ENCODE measurements around the gene KIF11.
"Not testable (repeated sequence)": the region's sequence is repeated elsewhere in the genome, so short reads cannot be mapped to it uniquely, and the experiment has no call there.

Gene KIF11

DNA sequence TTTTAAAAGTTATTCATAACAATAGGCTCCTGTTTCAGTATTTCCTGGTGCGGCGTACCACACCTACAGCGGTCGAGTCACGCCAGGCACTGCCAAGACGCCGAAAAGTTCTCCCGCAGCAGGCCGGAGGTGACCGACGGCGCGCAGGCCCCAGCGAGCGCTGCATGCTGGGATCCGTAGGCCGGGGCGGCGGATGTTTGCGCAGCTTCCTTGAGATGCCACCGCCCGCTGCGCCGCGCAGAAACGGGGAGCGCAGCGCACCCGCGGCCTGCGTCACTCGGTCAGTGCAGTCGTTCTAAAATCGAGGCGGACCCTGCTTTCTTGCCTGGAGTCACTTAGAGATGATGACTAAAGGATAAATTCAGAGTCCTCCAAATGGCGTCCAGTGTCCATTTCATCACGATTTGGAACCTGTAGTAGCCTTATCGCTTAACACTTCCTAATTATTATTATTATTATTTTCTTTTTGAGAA lies 1.3 kb upstream of the KIF11 start:
- peak; percentile 75 for DNase-seq

DNA sequence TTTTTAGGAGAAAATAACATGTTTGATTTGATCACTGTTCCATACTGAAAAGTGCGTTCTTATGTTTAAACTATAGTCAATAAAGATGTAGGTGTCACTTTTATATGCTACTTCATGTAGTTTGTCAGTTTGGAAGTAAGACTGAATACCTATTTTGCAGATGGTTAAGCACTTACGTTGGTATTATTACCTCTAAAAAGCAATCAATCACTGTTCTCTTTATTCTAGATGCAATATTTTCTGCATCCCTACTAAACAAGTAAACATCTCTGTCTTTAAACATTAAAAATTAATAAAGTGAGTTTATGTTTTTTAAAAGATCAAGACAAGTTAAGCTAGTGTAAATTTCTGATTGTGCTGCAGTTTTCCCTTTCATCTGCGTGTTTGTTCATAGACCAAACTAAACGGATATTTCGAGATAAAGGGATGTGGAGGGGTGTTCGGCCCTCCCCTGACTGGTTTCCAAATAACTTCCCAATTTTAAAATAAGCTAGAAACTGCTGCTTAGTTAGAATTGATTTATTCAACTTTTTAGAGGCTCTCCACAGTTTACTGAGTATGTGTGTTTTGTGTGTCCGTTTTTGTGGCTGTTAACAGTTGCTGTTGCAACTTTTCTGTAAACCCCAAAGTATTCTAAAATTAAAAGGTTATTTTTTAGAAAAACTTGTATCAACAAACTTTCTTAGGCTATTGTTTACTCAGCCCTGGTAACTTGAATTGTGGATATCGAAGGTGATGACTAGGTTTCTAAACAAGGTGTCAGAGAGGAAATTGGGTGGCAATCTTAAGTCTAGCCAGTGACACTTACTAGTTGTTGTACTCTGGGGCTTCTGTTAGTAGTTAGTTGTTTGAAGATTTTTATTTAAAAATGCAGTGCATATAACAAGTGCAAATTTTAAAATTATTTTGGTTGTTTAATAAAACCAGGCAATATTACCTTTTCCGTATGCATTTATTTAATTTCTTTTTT lies 974 bp downstream of the KIF11 start:
- no peak for DNase-seq

DNA sequence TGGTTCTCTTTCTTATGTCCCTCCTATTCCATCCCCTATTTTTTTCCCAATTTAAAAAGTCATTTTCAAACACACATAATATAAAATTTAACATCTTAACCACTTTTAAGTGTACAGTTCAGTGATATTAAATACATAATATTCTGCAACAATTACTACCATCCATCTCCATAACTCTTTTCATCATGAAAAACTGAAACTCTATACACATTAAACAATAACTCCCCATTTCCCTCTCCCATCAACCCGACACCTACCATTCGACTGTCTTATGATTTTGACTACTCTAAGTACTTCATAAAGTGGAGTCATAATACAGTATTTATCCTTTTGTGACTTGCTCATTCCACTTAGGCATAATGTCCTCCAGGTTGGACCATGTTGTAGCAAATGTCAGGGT lies 2.6 kb downstream of the KIF11 start:
- no peak for DNase-seq

DNA sequence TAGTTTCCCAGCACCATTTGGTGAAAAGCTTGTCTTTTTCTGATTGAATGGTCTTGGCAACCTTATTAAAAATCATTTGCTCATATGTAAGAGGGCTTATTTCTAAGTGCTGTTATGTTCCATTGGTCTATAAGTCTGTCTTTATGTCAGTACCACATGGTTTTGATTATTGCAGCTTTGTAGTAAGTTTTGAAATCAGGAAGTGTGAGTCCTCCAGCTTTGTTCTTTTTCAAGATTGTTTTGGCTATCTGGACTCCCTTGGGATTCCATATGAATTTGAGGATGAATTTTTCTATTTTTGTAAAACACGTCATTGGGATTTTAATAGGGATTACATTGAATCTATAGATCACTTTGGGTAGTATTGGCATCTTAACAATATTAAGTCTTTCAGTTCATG lies 5.4 kb downstream of the KIF11 start:
- DNase-seq = no peak

DNA sequence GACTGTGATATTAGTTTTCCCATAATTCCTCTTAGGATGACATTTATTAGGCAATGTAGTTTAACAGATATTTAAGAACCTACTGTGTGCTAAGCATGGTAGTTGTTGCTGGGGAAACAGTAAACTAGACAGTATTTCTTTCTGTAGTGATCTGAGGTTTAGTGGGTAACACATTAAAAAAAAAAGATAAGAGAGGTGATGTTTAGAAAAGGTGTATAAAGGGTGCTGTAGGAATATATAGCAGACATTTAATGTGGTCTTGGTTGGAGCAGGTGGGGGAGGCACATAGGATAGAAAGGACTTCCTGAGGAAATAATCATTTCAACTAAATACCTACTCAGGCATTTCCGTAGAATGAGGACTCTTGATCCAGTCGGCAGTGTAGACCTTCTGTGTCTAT lies 11.9 kb downstream of the KIF11 start:
- no peak for DNase-seq

DNA sequence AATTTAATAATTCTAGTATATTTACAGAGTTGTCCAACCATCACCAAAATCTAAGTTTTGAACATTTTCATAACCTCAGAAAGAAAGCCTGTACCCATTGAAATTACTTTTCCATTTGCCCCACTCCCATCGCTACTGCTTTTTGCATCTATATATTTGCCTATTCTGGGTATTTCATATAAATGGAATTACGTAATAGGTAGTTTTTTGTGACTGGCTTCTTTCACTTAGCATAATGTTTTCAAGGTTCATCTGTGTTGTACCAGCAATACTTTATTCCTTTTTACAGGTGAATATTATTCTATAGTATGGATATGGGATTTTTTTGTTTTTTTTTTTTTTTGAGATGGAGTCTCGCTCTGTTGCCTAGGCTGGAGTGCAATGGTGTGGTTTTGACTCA lies 22.6 kb downstream of the KIF11 start:
- no peak for DNase-seq

DNA sequence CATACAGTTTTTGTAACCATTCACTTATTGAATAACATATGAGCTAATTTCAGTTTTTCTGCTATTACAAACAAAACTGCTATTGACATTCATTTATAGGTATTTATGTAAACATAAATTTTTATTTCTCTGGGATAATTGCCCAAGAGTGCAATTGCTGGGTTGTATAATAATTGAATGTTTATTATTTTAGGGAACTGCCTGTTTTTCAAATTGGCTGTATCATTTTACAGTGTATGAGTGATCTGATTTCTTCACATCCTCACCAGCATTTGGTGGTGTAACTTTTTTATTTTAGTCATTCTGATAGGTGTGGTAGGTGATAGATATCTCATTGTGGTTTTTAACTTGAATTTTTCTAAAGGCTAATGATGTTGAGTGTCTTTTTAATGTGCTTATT lies 26.4 kb downstream of the KIF11 start:
- DNase-seq = no peak

DNA sequence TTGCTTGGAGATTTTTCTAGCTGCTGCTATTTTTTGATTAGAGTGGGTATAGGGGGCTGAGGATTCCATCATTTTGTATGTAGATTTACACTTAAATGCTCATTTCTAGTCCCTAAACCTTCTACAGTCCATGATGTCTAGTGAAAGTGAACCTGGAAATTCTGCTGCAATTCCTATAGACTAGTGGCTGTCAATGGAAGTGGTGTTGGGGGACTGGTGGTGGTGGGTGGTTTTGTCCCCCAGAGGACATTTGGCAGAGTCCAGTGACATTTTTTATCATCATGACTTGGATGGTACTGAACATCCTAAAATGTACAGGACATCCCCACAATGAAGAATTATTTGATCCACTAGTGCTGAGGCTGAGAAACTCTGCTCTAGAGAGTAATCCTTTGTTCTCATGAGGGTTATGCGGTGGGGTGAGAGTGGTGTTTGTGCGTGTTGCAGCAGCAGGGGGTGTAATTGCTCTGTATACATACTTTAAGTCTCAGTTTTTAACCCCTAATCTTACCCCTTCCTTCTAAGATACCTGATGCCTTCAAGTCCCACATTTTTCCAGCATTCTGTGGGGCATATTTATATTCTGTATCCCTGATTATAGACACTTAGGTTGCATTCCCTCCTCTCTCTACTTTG lies 35.0 kb downstream of the KIF11 start:
- DNase-seq = no peak

DNA sequence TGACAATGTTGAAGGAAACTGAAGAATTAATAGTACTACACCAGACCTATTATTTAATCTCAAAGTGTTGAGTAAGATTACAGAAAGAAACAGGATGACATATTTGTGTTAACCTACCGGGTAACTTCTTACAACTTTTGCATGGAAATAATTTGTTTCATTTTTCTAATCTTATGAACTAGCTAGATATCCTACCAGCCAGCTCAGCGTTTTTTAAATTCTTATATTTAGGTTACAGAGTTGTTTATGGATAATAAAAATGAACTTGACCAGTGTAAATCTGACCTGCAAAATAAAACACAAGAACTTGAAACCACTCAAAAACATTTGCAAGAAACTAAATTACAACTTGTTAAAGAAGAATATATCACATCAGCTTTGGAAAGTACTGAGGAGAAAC lies 37.0 kb downstream of the KIF11 start:
- DNase-seq = no peak

DNA sequence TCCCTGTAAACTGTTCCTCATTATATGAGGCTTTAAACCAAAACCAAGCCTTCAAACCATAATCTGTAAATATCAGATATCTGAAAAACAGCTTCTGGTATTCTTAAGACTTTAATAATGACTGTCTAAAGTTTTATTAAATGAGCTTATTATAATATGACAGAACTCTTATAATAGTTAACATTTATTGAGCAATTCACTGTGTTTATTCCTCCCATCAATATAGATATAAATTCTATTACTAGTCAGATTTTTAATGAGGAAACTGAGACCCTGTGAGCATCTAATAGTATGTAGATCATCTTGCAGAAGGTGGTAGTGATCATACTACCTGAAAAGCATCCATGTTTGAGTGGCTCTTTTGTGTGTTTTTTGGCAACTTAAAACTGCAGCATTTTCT lies 45.1 kb downstream of the KIF11 start:
- no peak for DNase-seq

DNA sequence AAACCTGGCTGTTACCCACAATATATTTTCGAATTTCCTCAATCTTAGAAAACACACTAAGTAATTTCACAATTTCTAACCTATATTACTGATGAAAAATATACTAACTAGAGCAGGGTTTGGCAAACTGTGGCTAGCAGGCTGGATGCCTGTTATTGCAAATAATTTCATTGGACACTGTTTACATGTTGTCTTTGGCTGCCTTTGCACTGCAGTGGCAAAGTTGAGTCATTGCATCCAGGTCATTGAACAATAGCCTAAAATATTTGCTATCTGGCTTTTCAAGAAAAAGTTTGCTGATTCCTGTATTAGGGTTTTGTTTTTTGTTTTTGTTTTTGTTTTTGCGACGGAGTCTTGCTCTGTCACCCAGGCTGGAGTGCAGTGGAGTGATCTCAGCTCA lies 47.2 kb downstream of the KIF11 start:
- no peak for DNase-seq

DNA sequence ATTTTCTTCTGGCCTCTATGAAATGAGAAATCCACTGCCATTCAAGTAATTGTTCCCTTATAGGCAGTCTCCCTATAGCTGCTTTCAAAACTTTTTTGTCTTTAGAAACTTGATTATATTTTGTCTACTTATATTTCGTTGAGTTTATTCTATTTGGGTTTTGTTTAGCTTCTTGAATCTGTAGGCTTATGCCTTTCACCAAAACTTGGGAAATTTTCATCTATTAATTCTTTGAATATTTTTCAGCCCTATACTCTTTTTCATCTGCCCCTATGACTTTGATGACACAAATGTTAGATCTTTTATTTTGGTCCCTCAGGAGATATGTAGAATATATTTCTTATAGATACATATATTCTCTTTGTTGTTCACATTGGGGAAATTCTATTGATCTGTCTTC lies 48.6 kb downstream of the KIF11 start:
- DNase-seq = no peak

DNA sequence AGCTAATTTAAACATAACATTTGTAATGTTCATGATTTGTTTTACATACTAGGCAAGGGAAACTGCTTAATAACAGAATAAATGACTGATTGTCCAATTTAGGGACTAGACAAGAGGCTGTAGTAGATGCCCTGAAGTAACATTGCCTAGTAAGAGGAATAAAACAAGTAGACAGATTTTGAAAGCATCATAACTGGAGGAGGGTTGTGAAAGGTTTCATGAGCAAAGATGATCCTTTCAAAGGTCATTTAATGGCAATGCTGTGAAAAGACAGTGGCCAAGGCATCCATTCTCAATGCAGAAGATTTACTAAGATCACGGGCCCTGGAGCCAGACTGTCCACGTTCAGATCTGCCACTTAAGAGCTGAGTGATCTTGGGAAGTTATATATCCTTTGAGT lies 52.0 kb downstream of the KIF11 start:
- DNase-seq = no peak

DNA sequence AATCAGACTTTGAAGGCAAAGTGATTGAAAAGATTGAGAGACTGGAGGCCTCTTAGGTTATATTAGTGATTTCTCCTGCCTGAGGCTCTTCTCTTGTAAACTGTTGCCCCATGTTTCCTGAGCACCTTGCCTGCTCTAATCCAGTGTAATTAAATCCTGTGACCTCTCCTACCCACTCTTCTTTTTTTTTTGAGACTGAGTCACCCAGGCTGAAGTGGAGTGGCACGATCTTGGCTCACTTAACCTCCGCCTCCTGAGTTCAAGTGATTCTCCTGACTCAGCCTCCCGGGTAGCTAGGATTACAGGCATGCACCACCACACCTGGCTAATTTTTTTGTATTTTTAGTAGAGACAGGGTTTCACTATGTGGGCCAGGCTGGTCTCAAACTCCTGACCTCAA lies 57.9 kb downstream of the KIF11 start:
- not testable (repeated sequence) for DNase-seq

DNA sequence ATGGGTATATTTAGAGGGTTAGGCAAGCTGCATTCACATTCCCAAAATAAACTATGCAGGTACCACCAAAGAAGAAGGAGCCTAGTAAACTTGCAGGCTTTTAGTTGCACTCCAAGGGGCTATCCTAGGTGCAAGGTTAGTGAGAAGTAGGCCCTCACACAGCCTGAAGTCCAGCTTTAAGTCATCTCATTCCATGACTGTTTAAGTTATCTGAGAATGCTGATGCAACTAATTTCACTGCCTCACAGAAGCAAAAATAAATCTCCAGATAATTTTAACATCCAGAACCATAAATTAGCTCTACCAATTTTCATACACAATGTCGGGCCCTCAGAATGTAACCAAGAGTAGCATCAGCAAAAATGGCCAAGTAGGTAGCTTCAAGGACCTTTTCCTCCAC lies 62.5 kb downstream of the KIF11 start:
- no peak for DNase-seq

DNA sequence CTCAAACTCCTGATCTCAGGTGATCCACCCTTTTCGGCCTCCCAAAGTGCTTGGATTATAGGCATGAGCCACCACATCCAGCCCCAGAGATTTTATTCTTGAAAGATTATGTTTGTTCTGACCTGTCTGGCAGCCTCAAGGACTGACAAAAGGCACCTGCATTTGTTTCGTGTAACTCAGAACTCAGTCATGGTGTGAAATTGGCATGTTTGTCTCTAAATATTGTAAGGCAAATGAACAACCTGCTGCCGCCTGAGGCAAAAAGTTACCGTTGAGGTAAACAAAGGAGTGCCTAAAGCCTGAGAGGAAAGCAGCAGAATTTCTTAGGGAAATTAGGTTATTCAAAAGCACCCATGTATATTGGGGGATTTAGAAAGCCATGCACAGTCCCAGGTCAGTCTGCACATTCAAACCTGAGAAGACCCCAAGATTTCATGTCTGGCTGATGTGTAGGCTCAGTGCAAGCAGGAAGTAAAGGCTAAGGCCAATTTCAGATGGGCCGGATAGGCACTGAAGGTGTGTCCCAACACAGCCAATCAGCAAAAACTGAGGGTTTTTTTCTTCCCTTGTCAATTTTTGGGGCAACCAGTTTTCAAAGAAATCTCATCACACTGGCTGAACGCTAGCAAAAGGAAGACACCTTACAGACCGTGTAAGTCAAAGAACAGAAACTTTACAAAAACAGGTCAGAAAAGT lies 63.5 kb downstream of the KIF11 start:
- DNase-seq = no peak

DNA sequence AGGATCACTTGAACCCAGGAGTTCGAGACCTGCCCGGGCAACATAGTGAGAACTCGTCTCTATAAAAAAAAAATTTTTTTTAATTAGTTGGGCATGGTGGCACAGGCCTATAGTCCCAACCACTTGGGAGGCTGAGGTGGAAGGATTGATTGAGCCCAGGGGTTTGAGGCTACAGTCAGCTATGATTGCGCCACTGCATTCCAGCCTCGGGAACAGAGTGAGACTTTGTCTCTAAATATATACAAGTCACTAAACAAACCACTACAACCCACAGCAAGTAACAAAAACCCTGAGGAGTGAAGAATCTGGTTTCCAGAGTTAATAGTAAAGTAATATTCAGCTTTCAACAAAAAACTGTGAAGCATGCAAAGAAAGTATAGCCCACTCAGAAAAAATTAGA lies 64.1 kb downstream of the KIF11 start:
- DNase-seq = no peak

DNA sequence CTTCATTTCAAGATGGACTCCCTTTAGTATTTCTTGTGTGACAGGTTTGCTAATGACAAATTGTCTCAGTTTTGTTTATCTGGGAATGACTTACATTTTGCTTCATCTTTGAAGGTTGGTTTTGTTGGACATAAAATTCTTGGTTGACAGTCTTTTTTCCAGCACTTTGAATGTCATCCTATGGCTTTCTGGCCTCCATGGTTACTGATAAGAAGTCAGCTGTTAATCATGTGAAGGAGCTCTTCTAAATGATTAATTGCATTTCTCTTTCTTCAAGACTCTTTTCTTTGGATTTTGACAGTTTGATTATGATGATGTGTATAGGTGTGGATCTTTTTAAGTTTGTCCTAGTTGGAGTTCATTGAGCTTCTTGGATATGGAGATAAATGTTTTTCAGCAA lies 69.9 kb downstream of the KIF11 start:
- DNase-seq = no peak

DNA sequence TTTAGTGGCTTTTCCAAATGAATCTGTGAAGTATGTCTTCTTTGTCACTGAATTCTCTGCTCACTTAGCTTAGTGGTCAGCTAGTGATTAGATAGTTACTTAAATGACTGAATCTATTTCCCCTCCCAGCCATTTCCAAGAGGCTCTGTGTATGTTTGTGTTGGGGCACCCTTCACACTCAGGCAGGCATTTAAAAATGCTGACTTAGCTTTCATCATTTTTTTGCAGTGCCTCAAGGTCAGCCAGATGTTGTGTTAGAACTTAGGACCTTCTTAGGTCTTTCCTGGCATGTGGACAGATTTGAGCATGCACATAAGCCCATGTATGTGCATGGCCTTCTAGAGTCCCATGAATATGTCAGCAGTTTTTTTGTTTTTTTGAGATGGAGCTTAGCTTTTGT lies 71.4 kb downstream of the KIF11 start:
- DNase-seq = no peak

DNA sequence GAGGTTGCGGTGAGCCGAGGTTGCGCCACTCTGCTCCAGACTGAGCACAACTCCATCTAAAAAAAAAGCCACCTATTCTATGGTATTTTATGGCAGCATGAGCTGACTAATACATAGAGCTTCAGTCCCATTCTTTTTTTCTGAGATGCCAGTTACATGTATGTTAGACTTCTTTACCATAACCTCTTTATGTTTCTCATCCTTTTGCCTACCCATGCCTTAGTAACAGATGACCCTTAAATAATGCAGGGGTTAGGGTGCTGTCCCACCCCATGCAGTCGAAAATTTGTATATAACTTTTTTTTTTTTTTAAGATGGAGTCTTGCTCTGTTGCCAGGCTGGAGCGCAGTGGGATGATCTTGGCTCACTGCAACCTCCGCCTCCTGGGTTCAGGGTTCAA lies 74.1 kb downstream of the KIF11 start:
- no peak for DNase-seq

DNA sequence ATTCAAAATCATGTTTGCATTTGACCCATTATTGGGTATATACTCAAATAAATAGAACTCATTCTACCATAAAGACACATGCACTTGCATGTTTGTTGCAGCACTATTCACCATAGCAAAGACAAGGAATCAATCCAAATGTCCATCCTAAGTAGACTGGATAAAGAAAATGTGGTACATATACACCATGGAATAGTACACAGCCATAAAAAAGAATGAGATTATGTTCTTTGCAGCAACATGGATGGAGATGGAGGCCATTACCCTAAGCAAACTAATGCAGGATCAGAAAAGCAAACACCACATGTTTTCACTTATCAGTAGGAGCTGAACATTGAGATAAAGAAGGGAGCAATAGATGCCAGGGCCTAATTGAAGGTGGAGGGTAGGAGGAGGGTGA lies 84.8 kb downstream of the KIF11 start:
- DNase-seq = no peak

DNA sequence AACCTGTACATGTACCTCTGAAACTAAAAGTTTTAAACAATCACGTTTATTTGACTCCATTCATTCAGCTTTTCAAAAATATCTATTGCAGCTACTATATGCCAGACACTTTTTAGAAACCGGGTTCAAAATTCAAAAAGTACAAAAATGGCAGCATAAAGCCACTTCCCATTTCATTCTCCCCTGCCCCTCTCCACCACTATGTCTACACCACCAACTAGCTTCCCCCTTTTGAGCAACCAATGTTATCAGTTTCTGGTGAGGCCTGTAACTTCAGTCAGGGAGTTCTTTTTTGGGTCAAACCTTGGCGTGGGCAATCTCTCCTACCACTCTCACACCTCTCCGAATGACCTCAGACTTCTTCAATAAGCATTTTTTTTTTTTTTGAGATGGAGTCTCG lies 85.3 kb downstream of the KIF11 start:
- DNase-seq = no peak

DNA sequence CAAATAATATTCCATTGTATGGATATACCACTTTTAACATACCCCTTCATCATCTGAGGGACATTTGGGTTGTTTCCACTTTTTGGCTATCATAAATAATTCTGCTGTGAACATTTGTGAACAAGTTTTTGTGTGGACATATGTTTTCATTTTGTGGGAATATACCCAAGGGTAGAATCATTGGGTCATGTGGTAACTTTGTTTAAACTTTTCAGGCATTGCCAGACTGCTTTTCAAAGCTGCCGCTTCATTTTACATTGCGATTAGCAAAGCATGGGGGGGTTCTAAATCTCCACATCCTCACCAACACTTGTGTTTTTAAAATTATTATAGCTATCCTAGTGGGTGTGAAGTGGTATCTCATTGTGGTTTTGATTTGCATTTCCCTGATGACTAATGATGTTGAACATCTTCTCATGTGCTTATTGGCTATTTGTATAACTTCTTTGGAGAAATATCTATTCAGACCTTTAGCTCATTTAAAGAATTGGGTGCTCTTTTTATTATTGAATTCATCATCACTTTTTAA lies 88.4 kb downstream of the KIF11 start:
- DNase-seq = no peak

DNA sequence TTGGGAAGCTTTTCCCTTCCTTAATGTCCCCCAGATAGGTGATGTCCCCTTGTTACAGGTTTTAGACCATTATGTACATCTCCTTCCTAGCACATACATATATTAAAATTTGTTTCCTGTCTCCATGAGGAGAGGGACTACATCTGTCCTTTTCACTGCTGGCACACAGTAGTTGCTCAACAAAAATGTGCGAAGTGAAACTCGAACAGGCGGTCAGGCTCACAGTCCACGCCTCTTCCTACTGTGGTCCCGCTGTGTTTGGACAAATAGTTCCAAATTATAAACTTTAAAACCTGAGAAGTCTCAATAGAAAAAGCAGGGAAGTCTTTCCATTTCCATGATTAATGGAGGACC lies 95.6 kb downstream of the KIF11 start:
- no peak for DNase-seq

Data from COR-L47 (cell line).